ENCODE data around the gene PPARG.

Gene PPARG

DNA sequence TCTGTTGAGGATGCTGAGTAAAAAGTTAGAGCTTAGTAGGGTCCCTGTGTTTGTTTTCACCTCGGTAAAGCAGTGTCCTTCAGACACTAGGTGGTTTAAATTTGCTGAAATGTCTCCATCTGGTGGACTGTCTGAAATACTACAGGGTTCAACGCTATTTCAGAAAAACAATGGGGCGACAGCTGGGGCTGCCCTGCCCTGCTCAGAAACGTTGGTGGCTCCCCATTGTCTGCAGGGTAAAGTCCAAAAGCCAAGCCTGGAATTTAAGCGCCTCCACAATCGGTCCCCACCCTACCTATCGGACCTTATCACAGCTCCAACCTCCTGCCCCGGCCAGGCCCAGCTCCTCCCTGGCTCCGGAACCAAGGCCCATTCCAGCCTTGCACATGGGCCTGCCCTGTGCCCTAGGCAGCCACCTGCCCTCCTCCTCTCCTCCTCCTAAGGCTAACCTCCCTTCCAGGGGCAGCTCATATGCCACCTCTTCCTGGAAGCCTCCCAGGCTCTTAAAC is 191.1 kb downstream of the PPARG start:
- DNase-seq (ENCODE audit: low read depth in 2 of 2): no peak

- no peak for DNase-seq (ENCODE audit: low read depth in 2 of 2)
These were observed 194.5 kb downstream of the PPARG start for GRCh38 chr3:12483410-12483809.

- DNase-seq (ENCODE audit: low read depth in 2 of 2): no peak
These were observed 195.0 kb downstream of the PPARG start for GRCh38 chr3:12483872-12484197.

Data from activated CD8-positive, alpha-beta memory T cell treated with anti-CD3 and anti-CD28 coated beads for 4 hours (primary cell).